Left ventricle myocardium superior (tissue), 1 donor: Measurements from ENCODE around the gene EGR1. TPM values are rescaled to one million over a fixed set of nuclear protein-coding genes. Genes with fewer than 3 reads are reported as not detected.
"Not testable (repeated sequence)": the region's sequence is repeated elsewhere in the genome, so short reads cannot be mapped to it uniquely, and the experiment has no call there.

Source experiments
- ATAC-seq: fragments of 200-7000 bp; cut with Tn5 transposase; one replicate; pipeline ENCODE4 v1.9.1; 2020; ENCODE audit warnings: mild to moderate bottlenecking, moderate library complexity
- DNase-seq: peaks from one replicate; pipeline ENCODE4 v3.0.0-alpha.2; 2020
- intact Hi-C: fragments of 100-400 bp; cut with micrococcal nuclease; formaldehyde crosslinking; loops from one replicate; pipeline ENCODE4 v1.11.0; 2022
- total RNA-seq: library from RNA; stranded (reverse); fragmentation: NEBNext Ultra II Directional; extraction: Animal tissue kit (Norgen Biotek cat#: 25700); gene quantifications from one replicate; pipeline ENCODE4 v1.2.1, GENCODE V29; 2021
- donor health status: DM: no; HTN: yes; CAD: no; lungs with severe emphysema.

The EGR1 gene
- total RNA-seq, 1 donor from 2014 or later: 6.4 TPM

GRCh38 chr5:138466900-138467710 lies 1.8 kb downstream of the EGR1 start:
- intact Hi-C loops: no loop called here
- ATAC-seq (no peak), DNase-seq (peak; percentile 43)

- intact Hi-C loops: no loop called here
- ATAC-seq (no peak), DNase-seq (no peak)
Observed at GRCh38 chr5:138467711-138468132, 2.4 kb downstream of the EGR1 start.

GRCh38 chr5:138468133-138468965 lies 3.1 kb downstream of the EGR1 start:
- no peak for ATAC-seq
- no peak for DNase-seq
- intact Hi-C loops: no loop called here

DNA sequence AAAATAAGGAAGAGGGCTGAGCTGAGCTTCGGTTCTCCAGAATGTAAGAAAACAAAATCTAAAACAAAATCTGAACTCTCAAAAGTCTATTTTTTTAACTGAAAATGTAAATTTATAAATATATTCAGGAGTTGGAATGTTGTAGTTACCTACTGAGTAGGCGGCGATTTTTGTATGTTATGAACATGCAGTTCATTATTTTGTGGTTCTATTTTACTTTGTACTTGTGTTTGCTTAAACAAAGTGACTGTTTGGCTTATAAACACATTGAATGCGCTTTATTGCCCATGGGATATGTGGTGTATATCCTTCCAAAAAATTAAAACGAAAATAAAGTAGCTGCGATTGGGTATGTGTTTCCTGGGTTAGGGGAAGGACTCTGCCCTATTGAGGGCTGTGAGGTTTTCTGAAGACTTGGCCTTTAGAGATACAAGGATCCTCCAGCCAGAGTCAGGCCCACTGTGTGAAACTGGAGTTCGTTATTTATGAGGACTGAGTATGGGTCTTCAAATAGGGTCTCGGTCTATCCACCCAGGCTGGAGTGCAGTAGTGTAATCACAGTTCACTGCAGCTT lies 3.8 kb downstream of the EGR1 start:
- no peak for DNase-seq
- no peak for ATAC-seq
- intact Hi-C loops: no loop called here

- DNase-seq (no peak), ATAC-seq (no peak)
- intact Hi-C loops: no loop called here
Observed at GRCh38 chr5:138469540-138470321, 4.5 kb downstream of the EGR1 start.

DNA sequence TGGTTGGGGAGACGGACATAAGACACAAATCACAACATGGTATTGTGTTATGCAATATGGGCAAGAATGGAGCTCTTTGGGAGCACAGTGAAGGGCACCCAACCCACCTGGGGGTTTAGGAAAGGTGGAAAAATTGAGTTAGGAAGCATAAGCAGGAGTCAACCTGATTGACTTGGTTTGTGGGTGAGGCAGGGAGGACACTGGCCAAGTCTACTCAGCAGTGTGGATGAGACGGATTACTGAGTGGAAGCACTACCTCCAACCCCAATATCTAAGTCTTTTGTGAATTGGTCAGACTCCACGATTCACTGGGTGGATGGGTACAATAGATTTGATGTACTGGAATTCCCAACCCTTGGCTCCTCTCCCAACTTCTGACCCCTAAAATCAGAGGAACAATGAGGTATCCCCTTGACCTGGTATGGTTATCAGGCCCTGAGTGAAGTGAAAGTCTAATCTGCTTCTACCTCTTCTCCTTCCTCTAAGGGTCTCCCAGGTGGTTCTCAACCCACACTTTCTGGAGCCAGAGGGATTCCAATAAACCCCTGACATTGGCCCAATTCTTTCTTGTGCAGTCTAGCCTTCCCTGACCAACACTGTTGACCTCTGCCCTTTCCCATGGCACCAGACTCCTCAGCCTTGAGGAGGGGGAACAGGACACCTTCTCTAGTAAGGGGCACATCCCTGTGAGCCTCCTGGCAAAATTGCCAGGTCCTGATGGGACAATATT lies 5.2 kb downstream of the EGR1 start:
- ATAC-seq (no peak), DNase-seq (no peak)
- intact Hi-C loops: no loop called here

DNA sequence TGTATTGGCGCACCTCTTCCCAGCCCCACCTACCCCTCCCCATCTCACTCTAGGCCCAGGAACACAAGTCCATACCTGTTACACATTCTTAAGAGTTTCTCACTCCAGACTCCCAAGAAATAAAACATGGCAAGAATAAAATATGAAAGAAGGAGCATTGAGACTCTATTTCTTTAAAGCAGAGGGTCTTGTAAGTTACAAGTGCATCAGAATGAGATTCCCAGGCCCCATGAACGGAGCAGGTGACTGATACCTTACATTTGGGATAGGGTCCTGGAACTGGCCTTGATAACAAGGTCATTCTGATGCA lies 5.7 kb downstream of the EGR1 start:
- ATAC-seq (no peak), DNase-seq (no peak)
- intact Hi-C loops: no loop called here

- DNase-seq (no peak), ATAC-seq (no peak)
- intact Hi-C loops: no loop called here
Observed at GRCh38 chr5:138472353-138472752, 7.1 kb downstream of the EGR1 start.

DNA sequence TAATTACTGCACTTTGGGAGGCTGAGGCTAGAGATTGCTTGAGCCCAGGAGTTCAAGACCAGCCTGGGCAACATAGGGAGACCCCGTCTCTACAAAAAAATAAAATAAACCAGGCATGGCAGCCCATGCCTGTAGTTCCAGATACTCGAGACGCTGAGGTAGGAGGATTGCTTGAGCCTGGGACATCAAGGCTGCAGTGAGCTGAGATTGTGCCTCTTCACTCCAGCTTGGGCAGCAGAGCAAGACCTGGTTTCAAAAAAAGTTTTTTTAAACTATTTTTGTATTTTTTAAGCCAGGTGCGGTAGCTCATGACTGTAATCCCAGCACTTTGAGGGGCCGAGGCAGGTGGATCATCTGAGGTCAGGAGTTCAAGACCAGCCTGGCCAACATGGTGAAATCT lies 7.9 kb downstream of the EGR1 start:
- intact Hi-C loops, DNase-seq, ATAC-seq: not testable (repeated sequence)

DNA sequence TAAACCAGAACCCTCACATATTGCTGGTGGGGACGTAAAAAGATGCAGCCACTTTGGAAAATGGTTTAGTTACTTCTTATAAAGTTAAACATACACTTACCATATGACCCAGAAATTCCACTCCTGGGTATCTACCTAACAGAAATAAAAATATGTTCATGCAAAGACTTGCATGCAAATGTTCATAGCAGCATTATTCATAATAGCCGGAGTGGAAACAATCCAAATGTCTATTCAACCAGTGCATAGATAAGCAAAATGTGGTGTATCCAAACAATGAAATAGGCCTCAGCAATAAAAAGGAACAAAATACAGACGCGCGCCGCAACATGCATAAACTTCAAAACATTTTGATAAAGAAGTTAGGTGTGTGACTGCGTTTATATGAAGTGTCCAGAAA lies 11.6 kb downstream of the EGR1 start:
- no peak for DNase-seq
- no peak for ATAC-seq
- intact Hi-C loops: no loop called here

- DNase-seq: no peak
- intact Hi-C loops: no loop called here
- no peak for ATAC-seq
Observed at GRCh38 chr5:138482638-138483037, 17.4 kb downstream of the EGR1 start.

GRCh38 chr5:138488481-138488945 lies 23.2 kb downstream of the EGR1 start:
- no peak for DNase-seq
- intact Hi-C loops: no loop called here
- ATAC-seq: no peak

- ATAC-seq (no peak), DNase-seq (peak; percentile 40)
- intact Hi-C loops: no loop called here
Observed at GRCh38 chr5:138489683-138490061, 24.4 kb downstream of the EGR1 start.

GRCh38 chr5:138490648-138491283 lies 25.5 kb downstream of the EGR1 start:
- intact Hi-C loops: no loop called here
- ATAC-seq (no peak), DNase-seq (no peak)

DNA sequence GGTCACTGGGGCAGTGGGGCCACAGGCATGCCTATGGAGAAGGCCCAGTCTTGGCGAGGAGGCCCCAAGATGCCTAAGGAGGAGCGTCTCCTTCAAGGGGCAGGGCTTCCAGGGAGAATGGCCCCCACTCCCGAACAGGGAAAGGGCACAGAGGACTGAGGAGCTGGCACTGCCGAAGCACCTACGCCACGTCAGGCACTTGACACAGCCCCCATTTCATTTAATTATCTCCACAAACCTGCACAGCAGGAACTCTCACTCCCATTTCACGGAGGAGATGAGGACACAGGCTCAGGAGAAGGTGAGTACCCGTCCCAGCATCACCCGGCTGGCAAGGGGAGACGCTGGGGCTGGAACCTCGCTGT lies 26.0 kb downstream of the EGR1 start:
- intact Hi-C loops: no loop called here
- DNase-seq (no peak), ATAC-seq (no peak)

DNA sequence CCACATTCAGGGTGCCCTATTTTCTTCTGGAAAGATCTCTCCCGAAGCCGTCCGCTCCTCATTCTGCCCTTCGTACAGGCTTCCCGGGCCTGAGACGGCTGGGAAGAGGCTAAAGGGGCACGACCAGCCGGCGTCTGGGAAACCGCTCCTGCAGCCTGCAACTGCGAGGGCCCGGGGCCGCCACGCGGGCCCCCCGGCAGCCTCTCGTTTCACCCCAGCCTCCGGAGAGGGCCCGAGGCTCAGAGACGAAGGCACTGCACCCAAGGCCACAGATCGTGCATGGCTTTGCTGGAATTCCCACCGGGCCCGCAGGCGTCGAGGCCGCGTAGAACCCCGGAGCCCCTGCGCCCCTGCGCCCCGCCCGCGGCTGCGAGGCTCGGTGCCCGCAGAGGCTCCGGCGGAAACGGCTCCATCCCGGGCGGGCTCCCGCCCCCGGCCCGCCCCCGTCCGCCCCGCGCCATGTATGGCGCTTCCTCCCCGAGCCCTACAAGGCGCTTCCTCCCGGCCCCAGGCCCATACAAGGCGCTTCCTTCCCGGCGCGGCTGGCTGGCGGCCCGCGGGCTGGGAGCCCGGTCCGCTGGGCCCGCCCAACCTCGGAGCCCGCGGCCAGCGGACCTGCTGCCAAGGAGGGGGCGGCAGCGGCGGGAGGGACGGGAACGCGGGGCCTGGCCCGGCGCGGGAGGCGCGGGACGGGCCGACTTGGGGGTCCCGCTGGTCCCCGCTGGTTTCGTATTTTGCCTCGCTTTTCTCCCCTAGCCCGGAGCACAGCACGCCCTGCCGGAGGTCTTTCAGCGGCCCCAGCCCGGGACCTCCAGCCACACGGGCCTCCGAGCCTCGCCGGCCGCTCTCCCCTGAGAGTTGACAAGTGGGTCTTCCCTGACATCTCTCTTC lies 26.6 kb downstream of the EGR1 start:
- DNase-seq (peak; percentile 96), ATAC-seq (peak; percentile 98)
- intact Hi-C loops: no loop called here

DNA sequence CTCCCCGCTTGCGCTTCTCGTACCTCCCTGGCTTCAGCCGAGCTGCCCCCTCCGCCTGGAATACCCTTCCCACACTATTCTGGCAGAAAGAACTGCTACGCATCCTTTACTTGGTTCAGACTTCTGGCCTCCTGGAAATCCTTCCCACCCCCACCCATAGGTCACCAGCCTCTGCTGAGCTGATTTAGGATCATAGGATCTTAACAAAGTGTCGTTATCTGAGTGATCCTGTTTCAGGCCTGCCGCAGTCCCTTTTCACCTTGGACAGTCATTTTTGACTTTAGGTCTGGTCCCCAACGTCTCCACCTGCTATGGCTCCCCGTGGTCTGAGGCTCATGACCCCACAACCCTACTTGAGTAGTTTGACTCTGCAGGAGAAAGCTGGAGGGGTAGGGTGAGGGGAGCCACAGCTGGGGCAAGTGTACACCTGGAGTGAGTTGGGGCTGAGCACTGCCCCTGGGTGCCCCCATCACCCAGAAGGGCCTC lies 27.3 kb downstream of the EGR1 start:
- DNase-seq (no peak), ATAC-seq (no peak)
- intact Hi-C loops: no loop called here
